GM19025 (cell line): ENCODE measurements around the gene GLIS2.
"Not testable (repeated sequence)": the region's sequence is repeated elsewhere in the genome, so short reads cannot be mapped to it uniquely, and the experiment has no call there.

Source experiments
- ATAC-seq: cut with Tn5 transposase; IDR thresholded peaks from one replicate; pipeline ENCODE4 v1.9.1; 2021; ENCODE audit warnings: mild to moderate bottlenecking, low read depth, moderate library complexity; ENCODE audit not compliant: unreplicated experiment

GLIS2 gene

DNA sequence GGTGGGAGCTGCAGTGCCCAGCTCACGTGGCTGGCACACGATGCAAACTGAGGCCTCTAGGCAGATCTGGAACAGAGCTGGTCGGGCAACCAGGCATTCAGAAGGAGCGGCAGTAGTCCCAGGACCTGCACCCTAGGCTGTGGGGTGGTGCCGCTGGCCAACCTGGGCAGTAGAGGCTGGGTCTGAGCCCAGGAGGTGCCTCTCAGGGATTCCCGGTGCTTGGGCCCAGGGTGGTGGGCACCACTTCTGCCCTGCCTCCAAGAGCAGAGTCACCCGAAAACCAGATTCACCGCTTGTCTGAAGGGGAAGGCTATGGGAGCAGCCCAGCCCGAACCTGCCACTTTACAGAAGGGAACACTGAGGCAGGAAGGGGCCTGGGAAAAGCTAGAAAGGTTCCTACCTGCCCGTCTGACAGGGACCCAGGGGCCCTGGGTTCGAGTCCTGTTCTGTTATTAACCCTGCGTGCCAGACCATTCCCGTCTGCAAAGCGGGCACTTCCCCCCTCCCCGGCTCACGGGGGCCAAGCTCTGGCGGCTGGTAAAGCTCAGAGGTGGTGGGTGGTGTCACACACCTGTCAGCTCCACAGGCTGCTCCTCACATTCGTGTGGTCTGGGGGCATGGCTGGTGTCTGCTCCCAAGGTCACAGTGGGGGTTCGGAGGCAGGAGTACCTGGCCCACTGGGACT is 16.9 kb downstream of the GLIS2 start:
- no peak for ATAC-seq

DNA sequence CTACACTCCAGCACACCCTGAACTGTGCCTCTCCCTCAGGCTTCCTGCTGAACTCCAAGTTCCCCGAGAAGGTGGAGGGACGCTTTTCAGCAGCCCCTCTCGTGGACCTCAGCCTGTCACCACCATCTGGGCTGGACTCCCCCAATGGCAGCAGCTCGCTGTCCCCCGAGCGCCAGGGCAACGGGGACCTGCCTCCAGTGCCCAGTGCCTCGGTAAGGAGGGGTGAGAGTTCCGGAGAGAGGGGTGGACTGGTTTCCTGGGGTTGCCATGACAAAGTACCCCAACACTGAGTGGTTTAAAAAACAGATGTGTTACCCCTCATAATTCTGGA is 17.4 kb downstream of the GLIS2 start:
- no peak for ATAC-seq

DNA sequence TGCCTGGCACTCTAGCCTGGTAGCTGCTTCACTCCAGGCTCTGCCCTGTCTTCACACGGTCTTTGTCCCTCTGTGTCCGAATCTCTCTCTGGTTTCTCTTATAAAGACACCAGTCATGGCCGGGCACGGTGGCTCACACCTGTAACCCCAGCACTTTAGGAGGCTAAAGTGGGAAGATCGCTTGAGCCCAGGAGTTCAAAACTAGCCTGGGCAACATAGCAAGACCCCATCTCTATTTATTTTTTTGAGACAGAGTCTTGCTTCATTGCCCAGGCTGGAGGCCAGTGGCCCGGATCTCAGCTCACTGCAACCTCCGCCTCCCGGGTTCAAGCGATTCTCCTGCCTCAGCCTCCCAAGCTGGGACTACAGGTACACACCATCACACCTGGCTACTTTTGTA is 17.8 kb downstream of the GLIS2 start:
- not testable (repeated sequence) for ATAC-seq

DNA sequence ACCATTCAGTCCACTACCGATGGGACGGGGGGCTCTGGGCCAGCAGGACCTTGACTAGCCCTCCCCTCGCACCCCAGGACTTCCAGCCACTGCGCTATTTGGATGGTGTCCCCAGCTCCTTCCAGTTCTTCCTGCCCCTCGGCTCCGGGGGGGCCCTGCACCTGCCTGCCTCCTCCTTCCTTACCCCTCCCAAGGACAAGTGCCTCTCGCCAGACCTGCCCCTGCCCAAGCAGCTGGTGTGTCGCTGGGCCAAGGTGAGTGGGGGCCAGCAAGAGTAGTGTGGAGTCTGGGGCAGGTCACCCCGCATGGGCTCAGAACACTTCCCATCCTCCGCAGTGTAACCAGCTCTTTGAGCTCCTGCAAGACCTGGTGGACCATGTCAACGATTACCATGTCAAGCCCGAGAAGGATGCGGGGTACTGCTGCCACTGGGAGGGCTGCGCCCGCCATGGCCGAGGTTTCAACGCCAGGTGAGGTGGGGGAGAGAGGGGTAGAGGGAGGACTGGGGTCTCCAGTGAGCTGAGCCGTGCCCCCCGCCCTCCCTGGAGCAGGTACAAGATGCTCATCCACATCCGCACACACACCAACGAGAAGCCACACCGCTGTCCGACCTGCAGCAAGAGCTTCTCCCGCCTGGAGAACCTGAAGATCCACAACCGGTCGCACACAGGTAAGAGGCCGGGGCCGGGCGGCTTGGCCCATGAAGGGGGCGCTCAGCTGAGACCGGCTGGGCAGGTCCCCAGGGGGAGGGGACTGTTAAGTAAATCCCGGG is 19.0 kb downstream of the GLIS2 start:
- no peak for ATAC-seq

DNA sequence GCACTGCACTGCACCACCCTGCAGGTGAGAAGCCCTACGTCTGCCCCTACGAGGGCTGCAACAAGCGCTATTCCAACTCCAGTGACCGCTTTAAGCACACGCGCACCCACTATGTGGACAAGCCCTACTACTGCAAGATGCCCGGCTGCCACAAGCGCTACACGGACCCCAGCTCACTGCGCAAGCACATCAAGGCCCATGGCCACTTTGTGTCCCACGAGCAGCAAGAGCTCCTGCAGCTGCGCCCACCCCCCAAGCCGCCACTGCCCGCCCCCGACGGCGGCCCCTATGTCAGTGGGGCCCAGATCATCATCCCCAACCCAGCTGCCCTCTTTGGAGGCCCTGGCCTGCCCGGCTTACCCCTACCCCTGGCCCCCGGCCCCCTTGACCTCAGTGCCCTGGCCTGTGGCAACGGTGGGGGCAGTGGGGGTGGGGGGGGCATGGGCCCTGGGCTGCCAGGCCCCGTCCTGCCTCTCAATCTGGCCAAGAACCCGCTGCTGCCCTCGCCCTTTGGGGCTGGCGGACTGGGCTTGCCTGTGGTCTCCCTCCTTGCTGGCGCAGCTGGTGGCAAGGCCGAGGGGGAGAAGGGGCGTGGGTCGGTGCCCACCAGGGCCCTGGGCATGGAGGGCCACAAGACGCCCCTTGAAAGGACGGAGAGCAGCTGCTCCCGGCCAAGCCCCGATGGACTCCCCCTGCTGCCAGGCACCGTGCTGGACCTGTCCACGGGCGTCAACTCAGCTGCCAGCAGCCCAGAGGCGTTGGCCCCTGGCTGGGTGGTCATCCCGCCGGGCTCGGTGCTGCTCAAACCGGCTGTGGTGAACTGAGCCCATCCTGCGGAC is 21.1 kb downstream of the GLIS2 start:
- no peak for ATAC-seq

DNA sequence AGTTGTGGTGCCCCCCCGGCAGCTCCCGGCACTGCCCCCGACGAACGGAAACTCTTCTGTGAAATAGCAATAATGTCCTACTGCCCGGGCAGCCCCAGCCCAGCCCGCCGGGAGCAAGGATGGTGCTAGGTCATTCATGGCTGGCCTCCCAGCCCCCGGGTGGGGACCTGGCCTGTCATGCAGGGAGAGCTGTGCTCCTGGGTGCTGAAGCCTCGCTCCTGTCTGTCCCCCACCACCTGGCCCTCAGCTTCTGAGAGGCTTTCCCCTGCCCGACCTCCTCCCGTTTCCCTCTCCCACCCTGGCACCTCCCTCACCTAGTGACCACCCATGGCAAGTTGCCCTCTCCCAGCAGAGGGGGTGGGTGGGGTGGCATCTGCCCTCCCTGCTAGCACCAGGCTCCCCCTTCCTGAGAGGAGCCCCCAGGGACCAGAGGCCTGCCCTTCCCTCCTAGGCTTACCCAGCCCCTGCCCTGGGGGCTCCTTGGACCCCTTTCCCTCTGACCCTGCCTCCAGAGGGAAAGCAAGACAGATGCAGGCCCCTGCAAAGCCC is 21.7 kb downstream of the GLIS2 start:
- ATAC-seq, result no peak

DNA sequence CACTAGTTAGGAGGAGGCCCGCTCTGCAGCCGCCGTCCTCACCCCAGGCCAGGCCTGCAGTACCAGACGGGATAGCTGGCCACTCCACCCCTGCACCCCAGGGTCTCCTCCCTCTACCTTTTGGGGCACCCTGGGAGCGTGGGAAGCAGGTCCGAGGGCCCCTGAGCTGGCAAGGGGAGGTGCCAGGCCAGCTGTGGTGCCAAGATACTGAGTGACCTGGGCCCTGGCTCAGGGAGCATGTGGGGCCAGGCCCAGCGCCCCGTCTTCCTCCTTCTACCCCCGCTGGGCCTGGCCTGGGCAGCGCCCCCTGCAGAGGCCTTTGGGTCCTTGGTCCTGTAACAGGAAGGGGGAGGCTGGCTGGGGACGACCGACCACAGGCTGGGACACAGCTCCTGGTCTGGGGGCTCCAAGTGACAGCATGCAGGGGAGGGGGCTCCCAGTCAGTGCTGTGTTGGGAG is 22.3 kb downstream of the GLIS2 start:
- ATAC-seq, result no peak

DNA sequence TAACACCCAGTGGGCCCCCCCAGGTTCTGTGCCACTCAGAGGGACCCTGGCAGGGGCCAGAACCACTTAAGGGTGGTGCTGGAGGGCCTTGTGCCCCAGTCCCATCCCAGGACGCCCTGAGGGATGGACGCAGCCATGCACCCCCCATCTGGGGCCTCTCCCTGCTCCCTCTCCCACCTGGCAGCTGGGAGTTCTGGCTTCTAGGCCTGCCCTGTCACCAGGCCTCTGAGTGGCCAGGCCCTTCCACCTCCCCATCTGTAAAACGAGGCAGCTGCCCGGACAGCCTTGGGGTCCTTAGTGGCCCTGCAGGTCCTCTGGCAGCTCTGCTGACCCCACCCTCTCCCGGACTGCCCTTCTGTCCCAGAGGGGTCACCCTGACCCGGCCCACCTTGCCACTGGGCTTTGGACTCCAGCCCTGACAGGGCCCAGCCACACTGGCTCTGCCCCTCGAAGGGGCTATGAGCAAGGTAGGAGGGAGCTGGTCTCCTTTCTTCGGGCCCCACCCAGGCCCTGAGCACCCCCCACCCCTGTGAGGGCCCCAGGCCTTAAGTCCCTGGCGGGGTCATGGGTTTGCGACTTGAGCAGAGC is 22.9 kb downstream of the GLIS2 start:
- no peak for ATAC-seq

DNA sequence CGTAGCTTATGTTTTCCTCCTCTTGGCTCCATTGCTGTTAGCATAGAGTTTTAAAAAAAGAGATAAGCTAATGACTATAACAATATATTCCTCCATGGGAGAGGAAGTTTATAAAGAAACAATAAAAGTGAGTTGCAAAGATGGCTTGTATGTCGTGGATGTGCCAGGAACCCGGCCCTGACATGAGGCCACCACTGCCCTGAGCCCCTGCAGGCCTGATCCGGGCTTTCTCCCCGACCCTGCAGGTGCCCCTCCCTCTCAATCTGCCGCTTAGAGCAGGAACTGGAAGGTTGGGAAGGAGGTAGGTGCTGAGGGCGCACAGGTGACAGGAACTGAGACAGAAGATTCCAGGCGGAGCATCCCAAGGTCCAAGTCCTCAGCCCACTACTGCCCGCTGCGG is 23.6 kb downstream of the GLIS2 start:
- no peak for ATAC-seq

DNA sequence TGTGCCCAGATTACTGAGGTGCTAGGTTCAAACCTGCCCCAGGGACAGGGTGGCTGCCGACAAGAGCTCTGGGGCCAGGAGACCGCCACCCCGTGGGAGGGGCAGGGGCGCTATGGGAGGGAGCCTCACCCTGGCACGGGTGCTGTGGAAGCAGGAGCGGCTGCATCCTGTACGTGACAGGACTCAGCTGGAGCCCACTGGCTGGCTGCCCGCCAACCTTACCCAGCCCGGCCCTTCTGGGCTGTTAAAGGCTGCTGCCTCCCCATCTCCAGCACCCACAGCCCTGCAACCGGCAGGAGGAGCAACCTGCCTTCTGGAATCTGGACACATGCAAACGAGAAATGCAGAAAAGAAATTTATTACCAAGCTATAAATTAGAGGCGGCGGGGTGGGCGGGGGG is 24.0 kb downstream of the GLIS2 start:
- ATAC-seq, result no peak

DNA sequence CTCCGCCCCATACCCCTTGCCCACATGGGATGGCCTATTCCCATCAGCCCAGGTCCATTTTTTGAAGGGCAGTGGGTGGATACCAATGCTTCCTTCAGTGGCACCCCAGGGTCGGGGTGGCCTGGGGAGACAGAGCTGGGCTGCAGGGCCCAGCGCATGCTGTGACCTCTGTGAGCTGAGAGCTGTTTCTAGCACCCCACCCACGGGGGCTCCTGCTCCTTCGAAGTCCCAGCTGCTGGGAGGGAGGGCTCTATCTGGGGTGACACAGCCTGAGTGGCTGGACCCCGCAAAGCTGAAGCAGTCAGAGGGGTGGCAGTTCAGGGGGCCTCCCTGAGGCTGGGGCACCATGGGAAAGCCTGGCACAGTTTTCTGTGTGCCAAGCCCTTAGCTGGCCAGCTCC is 24.6 kb downstream of the GLIS2 start:
- no peak for ATAC-seq

DNA sequence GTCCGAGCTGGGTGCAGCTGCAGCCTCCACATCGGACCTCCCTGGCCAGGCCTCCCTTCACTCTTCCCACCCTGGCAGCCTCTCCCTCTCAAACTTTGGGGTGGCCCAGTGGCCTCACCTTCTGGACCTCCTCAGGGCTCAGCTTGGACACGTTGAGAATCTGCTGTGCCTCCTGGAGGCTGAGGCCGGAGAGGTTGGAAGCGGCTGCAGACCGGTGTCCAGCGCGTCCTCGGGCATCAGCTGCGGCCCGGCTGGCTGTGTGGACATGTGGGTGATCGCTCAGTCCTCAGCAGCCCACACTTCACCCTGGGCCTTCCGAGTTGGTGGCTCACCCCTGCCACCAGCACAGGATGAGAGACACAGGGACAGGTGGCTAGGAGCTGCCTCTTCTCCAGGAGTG is 25.4 kb downstream of the GLIS2 start:
- ATAC-seq, result no peak

DNA sequence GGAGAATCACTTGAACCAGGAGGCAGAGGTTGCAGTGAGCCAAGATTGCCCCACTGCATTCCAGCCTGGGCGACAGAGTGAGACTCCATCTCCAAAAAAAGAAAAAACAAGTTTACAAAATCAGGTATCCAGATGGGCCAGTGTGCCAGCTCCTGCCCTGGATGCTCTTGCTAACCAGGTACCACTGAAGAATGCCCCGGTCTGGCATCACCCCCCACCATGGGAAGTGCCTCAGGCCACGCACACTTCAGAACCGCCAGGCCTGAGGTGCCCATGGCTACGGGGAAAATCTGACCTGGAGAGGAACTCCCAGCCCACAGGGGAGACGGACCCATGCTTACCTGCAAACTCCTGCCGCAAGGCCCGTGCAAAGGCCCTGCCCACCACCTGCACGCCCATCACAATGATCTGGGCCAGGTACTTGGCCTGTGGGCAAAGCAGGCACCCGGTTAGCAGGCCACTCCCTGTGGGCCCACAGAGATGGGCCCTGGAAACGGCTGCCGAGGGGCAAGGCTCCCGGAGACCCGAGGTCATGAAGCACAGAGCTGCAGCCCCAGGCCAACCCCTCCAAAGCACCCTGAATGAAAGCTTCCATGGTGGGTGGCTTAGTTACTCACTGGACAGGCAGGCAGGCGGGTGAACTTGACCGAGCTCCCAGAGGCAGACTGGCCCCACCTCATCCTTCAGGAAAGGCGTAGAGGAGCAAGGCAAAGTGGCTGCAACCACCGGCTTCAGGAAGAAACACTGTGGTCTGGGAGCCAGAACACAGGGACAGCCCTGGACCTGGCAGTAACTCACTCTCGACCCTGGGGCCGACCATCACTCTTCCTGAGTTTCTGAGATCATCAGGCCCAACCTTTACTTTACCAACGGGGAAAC is 27.2 kb downstream of the GLIS2 start:
- ATAC-seq, result no peak

DNA sequence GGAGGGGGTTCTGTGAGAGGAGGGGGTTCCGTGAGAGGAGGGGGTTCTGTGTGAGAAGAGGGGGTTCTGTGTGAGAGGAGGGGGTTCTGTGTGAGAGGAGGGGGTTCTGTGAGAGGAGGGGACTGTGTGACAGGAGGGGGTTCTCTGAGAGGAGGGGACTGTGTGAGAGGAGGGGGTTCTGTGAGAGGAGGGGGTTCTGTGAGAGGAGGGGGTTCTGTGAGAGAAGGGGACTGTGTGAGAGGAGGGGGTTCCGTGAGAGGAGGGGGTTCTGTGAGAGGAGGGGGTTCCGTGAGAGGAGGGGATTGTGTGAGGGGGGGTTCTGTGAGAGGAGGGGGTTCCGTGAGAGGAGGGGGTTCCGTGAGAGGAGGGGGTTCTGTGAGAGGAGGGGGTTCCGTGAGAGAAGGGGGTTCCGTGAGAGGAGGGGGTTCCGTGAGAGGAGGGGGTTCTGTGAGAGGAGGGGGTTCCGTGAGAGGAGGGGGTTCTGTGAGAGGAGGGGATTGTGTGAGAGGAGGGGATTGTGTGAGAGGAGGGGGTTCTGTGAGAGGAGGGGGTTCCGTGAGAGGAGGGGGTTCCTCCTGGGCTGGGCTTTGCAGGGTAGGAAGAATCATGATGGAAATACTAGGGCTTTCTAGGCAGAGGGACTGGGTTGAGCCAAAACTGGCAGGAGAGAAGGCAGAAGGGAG is 28.6 kb downstream of the GLIS2 start:
- not testable (repeated sequence) for ATAC-seq

DNA sequence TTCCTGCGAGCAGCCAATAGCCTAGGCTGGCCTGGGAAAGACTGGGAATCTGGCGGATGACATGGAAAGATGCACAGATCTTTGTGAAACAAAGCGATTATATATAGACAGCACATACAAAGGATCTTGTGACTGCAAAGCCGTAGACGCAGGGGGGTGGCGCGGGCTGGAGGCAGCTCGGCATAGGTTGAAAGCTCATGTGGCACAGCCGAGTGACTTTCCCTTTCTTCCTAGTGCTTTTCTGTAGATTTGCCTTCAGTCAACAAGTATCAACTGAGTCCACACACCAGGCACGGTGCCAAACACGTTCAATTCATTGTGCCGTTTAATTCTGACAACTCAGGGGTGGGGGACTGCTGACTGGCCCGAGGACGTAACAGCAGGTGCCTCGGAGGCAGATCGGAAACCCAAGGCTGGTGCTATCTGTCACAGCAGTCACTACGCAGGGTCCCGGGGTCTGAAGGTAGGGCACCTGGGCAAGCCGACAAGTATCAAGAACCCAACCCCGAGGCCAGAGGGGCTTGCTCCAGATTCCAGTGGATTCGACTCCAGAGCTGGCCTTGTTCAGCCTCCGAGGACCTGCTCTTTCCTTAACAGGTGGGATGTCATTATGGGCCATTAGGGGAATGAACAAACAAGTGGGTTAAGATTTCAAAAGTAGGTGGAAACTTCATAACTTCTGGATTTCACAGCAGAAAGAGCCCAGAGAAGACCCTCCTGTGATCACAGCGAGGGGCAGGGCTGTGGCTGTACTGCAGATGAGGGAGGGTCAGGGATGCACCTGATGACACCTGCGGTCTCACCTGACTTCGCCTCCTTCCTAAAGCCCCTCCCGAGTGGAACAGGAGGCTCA is 29.3 kb downstream of the GLIS2 start:
- ATAC-seq, result no peak

DNA sequence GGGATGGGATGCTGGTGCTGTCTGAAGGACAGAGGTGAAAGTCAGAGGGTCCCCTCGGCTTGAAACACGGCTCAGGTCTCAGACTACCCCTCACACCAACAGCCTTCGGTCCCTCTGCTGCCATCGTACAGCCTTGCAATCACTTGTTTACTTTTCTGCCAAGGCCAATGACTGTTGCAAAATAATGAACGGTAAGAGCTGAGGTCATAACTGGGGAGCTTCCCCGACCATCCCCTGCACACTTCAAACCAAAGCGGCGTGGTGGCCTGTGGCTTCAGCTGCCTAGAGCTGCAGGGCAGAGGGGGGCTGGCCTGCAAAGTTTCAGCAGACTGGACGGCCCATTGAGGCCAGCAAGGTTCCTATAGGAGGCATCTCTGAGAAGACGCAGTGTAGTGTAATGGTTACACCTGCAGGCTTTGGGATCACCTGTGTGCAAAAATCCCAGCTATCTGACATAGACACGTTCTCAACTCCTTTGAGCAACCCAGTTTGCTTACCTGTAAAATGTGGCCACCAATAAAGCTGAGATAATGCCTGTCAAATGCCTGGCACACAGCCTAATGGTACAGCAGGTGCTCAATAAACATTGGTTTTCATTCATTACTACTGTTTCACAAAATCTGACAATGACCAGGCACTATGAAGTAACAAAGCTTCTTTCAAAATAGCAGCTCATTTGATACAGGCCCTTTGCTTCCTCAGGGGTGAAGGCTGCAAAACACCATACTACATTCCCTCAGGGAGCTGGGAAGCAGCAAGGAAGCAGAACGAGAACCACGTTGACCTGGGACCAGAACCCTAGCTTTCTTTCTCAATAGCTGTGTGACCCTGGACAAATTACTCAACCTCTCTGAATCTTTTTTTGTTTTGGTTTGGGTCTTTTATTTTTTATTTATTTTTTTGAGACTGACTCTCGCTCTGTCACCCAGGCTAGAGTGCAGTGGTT is 30.2 kb downstream of the GLIS2 start:
- ATAC-seq, result no peak

DNA sequence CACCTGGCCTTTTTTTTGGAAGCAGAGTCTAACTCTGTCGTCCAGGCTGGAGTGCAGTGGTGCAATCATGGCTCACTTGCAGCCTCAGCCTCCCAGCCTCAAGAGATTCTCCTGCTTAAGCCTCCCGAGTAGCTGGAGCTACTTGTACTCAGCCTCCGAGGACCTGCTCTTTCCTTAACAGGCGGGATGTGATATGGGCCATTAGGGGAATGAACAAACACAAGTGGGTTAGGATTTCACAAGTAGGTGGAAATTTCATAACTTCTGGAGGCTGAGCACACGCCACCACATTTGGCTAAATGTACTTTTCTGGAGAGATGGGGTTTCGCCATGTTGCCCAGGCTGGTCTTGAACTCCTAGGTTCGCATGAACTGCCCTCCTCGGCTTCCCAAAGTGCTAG is 31.1 kb downstream of the GLIS2 start:
- ATAC-seq, result no peak
